ENCODE measurements around the gene FRAS1. TPM values are rescaled to one million over a fixed set of nuclear protein-coding genes. Genes with fewer than 3 reads are reported as not detected.

Gene FRAS1
- total RNA-seq, 3 donors from 2014 or later = 4.9 to 7.5 (median 6.6) TPM

DNA sequence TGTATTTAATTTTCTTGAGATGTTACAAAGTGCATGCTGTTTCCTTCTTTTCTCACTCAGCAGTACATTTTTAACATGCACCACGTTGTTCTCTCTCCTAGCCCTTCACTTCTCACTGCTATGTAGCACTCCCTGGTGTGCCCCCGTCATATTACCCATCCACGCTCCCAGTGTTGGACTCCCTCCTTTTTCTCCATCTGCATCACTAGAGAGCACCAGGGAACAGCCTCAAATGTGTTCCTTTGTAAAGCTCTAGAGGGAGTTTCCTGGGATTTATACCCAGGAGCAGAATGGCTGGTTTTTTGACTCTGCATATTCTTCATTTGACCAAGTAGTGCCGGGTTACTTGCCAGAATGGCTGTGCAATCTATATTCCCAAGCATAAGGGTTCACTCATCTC is 254.2 kb downstream of the FRAS1 start:
- Histone ChIP-seq H3K36me3 (no peaks in the 10 kb centered on the region), H3K9me3 (no peaks in the 10 kb centered on the region), H3K27me3 (no peaks in the 10 kb centered on the region), H3K4me3 (no peak overlapping the region), H3K27ac (no peak overlapping the region), H3K4me1 (no peaks in the 10 kb centered on the region)
- intact Hi-C loops (cut with DNase I; ENCODE audit: low total_unique reads) = no loop called here
- TF ChIP-seq POLR2AphosphoS5 (IDR thresholded peaks at IDR 0.05) (no peak), POLR2A (IDR thresholded peaks at IDR 0.05) (no peak)
- TF ChIP-seq, protein P1, sequence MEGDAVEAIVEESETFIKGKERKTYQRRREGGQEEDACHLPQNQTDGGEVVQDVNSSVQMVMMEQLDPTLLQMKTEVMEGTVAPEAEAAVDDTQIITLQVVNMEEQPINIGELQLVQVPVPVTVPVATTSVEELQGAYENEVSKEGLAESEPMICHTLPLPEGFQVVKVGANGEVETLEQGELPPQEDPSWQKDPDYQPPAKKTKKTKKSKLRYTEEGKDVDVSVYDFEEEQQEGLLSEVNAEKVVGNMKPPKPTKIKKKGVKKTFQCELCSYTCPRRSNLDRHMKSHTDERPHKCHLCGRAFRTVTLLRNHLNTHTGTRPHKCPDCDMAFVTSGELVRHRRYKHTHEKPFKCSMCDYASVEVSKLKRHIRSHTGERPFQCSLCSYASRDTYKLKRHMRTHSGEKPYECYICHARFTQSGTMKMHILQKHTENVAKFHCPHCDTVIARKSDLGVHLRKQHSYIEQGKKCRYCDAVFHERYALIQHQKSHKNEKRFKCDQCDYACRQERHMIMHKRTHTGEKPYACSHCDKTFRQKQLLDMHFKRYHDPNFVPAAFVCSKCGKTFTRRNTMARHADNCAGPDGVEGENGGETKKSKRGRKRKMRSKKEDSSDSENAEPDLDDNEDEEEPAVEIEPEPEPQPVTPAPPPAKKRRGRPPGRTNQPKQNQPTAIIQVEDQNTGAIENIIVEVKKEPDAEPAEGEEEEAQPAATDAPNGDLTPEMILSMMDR (IDR thresholded peaks at IDR 0.05) = no peak
- DNase-seq (ENCODE audit: low spot score in 2 of 2) = no peak

DNA sequence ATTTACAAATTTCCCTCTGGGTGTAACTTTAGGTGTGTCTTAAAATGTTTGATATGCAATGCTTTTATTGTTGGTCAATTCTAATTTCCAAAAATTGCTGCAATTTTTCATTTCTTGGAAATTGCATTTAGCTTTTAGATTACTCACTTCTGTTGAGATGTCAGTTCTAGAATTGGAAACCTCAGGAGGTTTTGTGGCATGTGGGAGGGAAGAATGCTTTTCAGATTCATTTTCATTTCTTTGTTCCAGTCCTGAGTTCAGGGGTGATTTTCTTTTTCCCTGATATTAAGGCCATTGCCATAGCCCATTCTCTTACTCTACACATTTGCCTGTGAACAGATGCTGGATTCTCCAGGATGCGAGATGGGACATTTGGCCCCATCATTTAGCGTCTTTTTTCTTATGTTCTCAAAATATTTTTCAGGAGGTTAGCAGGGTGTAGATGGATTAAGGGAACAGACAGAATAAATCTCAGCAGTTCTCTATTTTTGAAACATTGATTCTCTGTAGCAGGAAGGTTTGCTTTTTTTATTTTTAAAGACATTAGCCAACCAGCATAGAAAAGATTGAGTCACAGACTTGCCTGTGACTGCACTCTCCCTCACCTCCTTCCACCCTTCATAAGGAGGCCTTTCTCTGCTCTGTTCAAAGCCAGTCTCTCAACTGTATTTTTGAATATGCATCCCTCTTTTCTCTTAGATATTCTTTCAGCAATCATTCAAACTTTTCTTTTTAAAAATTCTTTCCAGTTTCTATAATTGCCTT is 256.0 kb downstream of the FRAS1 start:
- Histone ChIP-seq H3K9me3 (no peaks in the 10 kb centered on the region), H3K27me3 (no peaks in the 10 kb centered on the region), H3K27ac (no peak overlapping the region), H3K4me1 (no peaks in the 10 kb centered on the region), H3K4me3 (no peak overlapping the region), H3K36me3 (no peaks in the 10 kb centered on the region)
- DNase-seq (ENCODE audit: low spot score in 2 of 2) = no peak
- TF ChIP-seq POLR2A (IDR thresholded peaks at IDR 0.05) (no peak), POLR2AphosphoS5 (IDR thresholded peaks at IDR 0.05) (no peak)
- TF ChIP-seq, protein P1 (IDR thresholded peaks at IDR 0.05) = no peak
- intact Hi-C loops (cut with DNase I; ENCODE audit: low total_unique reads) = no loop called here

DNA sequence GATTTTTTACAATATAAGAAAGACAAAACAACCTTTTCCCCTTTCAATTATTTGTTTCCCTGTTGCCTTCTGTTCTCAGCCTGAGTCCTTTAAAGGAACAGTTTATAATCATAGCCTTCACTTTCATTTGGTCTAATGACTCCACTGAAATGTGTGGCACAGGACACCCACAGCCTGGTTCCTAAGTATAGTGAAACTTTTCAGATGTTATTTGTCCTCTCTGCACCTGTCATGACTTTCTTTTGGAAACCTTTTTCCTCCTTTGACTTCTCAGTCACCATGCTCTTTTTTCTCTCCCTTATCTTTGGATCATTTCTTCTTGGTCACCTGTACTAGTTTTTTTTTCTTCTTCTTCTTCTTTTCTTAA is 256.6 kb downstream of the FRAS1 start:
- intact Hi-C loops (cut with DNase I; ENCODE audit: low total_unique reads) = no loop called here
- no peaks in the 10 kb centered on the region for H3K27me3 ChIP-seq
- no peaks in the 10 kb centered on the region for H3K9me3 ChIP-seq
- no peaks in the 10 kb centered on the region for H3K36me3 ChIP-seq
- no peaks in the 10 kb centered on the region for H3K4me1 ChIP-seq
- no peak overlapping the region for H3K27ac ChIP-seq
- DNase-seq (ENCODE audit: low spot score in 2 of 2) = no peak
- no peak overlapping the region for H3K4me3 ChIP-seq
- TF ChIP-seq POLR2A (IDR thresholded peaks at IDR 0.05) = no peak
- TF ChIP-seq POLR2AphosphoS5 (IDR thresholded peaks at IDR 0.05) = no peak
- TF ChIP-seq, protein P1 (IDR thresholded peaks at IDR 0.05) = no peak

DNA sequence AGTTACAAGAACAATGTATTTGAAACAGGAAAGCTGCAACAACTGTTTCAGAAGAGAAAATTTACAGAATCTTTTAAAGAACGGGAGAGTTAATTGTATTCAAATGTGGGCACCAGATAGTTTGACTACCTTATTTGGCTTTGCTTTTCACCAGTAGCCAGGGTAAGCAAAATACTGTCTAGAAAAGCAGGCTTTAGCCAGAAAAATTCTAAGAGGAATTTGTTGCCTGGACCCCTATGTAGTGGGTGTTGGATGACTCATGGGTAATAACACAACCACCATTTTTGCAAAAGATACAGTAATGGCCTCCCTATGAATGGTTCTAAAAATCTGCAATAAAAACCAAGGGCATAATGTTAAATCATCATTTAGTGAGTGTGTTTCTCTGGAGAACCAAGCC is 261.0 kb downstream of the FRAS1 start:
- no peak for TF ChIP-seq POLR2A (IDR thresholded peaks at IDR 0.05)
- TF ChIP-seq, protein P1 (IDR thresholded peaks at IDR 0.05) = no peak
- TF ChIP-seq POLR2AphosphoS5 (IDR thresholded peaks at IDR 0.05) = no peak

DNA sequence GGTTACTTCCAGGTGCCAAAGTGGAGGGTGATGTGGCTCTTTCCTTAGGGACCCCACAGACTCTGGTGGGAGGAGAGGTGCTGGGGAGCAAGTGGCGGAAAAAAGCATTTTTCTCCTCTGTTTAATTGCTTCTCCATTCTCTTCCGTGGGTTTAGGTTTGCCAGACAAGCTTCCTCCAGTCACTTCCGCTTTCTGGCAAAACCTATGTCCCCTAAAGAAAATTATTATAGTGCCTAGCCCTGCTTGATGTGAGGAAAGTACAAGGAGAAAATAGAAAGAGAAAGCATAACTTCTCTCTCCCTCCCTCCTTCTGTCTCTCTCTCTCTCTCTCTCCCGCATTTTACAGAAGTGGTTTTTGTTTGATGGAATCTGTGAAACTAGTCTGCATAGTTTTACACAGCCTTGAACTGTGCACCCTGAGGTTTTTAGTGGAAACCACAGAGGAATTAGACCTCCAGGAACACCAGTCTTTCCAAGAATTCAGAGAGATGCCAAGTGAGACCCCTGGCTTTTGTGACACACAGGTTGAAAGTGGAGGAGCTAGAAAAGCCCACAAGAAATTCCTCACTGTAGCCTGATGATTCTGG is 263.3 kb downstream of the FRAS1 start:
- H3K4me3 ChIP-seq = no peak overlapping the region
- no peak for TF ChIP-seq POLR2A (IDR thresholded peaks at IDR 0.05)
- no peak for TF ChIP-seq POLR2AphosphoS5 (IDR thresholded peaks at IDR 0.05)
- TF ChIP-seq, protein P1 (IDR thresholded peaks at IDR 0.05) = no peak
- H3K27me3 ChIP-seq = no peaks in the 10 kb centered on the region
- intact Hi-C loops (cut with DNase I; ENCODE audit: low total_unique reads) = no loop called here
- no peaks in the 10 kb centered on the region for H3K9me3 ChIP-seq
- no peaks in the 10 kb centered on the region for H3K36me3 ChIP-seq
- no peak overlapping the region for H3K27ac ChIP-seq
- no peak for DNase-seq (ENCODE audit: low spot score in 2 of 2)
- H3K4me1 ChIP-seq = no peaks in the 10 kb centered on the region

More for the DNA sequence above, 261.0 kb downstream of the FRAS1 start:
- Histone ChIP-seq H3K9me3 (no peaks in the 10 kb centered on the region), H3K36me3 (no peaks in the 10 kb centered on the region), H3K4me3 (no peak overlapping the region), H3K27me3 (no peaks in the 10 kb centered on the region), H3K4me1 (no peaks in the 10 kb centered on the region), H3K27ac (no peak overlapping the region)
- intact Hi-C loops (cut with DNase I; ENCODE audit: low total_unique reads) = no loop called here
- DNase-seq (ENCODE audit: low spot score in 2 of 2) = no peak

All from breast epithelium (tissue), 4 donors.